Liver (tissue), 9 donors: Measurements from ENCODE around the gene RASSF7. TPM values are rescaled to one million over a fixed set of nuclear protein-coding genes. Genes with fewer than 3 reads are reported as not detected.

Source experiments
- DNase-seq: peaks from one replicate; pipeline ENCODE4 v3.0.0-alpha.2; 2017; ENCODE audit warnings: low spot score
- H3K27ac ChIP-seq, 2 donors: one replicate each; pipeline ENCODE4 v1.7.0; 2013; ENCODE audit warnings: inconsistent platforms in 2 of 2, low read length in 2 of 2, control low read depth in 1 of 2, low read depth in 1 of 2, mild to moderate bottlenecking in 1 of 2
- H3K27me3 ChIP-seq, 4 donors: one replicate each; pipeline versions ENCODE4 v1.6.1 to v1.7.0; 2013; ENCODE audit warnings: low read length in 3 of 4, inconsistent platforms in 1 of 4, mild to moderate bottlenecking in 1 of 4, moderate library complexity in 1 of 4; ENCODE audit not compliant: control insufficient read depth in 4 of 4, insufficient read depth in 4 of 4
- H3K36me3 ChIP-seq, 4 donors: one replicate each; pipeline versions ENCODE4 v1.6.1 to v1.7.0; 2013; ENCODE audit warnings: low read length in 3 of 4, mild to moderate bottlenecking in 3 of 4, low read depth in 1 of 4, moderate library complexity in 1 of 4; ENCODE audit not compliant: control insufficient read depth in 4 of 4, insufficient read depth in 3 of 4
- H3K4me1 ChIP-seq, 4 donors: one replicate each; pipeline versions ENCODE4 v1.6.1 to v1.7.0; 2013; ENCODE audit warnings: low read length in 3 of 4, mild to moderate bottlenecking in 3 of 4, moderate library complexity in 1 of 4; ENCODE audit not compliant: control insufficient read depth in 4 of 4, insufficient read depth in 4 of 4
- H3K4me3 ChIP-seq, 3 donors: one replicate each; pipeline versions ENCODE4 v1.6.1 to v1.7.0; 2013; ENCODE audit warnings: low read length in 3 of 3, control low read depth in 1 of 3, low read depth in 1 of 3, mild to moderate bottlenecking in 1 of 3
- H3K9ac ChIP-seq, 2 donors: one replicate each; pipeline ENCODE4 v1.7.0; 2013; ENCODE audit warnings: low read length in 2 of 2, mild to moderate bottlenecking in 2 of 2, moderate library complexity in 2 of 2, control low read depth in 1 of 2, low read depth in 1 of 2
- H3K9me3 ChIP-seq, 4 donors: one replicate each; pipeline versions ENCODE4 v1.6.1 to v1.7.0; 2013; ENCODE audit warnings: low read length in 3 of 4; ENCODE audit not compliant: control insufficient read depth in 4 of 4
- EGR1 ChIP-seq, 2 donors: IDR thresholded peaks; 2 replicates each; pipeline ENCODE4 v1.6.1; 2016 to 2018; ENCODE audit warnings: antibody characterized with exemption in 2 of 2, low read depth in 2 of 2
- FOXA1 ChIP-seq: IDR thresholded peaks from 2 replicates; pipeline ENCODE4 v1.6.1; 2016; ENCODE audit warnings: antibody characterized with exemption
- HNF4A ChIP-seq, 2 donors: conservative IDR thresholded peaks; 2 replicates each; pipeline ENCODE4 v1.6.1; 2016; ENCODE audit warnings: antibody characterized with exemption in 2 of 2, mild to moderate bottlenecking in 2 of 2
- SP1 ChIP-seq: IDR thresholded peaks from 2 replicates; pipeline ENCODE4 v1.6.1; 2018; ENCODE audit warnings: antibody characterized with exemption, mild to moderate bottlenecking
- TAF1 ChIP-seq: conservative IDR thresholded peaks from 2 replicates; pipeline ENCODE4 v1.6.1; 2016; ENCODE audit warnings: antibody characterized with exemption, mild to moderate bottlenecking
- YY1 ChIP-seq: IDR thresholded peaks from 2 replicates; pipeline ENCODE4 v1.6.1; 2016; ENCODE audit warnings: antibody characterized with exemption, mild to moderate bottlenecking
- WGBS: extraction: QIAGEN DNeasy Blood & Tissue Kit; methylation state at CpG from one replicate; pipeline ENCODE4 v1.1.7; 2013; 5-methylcytosine and 5-hydroxymethylcytosine counted together
- polyA plus RNA-seq, 2 donors: library from polyadenylated mRNA; stranded (reverse) in 1 of 2; unstranded in 1 of 2; fragments of 200-250 nt in 1 of 2; fragments of >200 nt in 1 of 2; fragmentation: Nextera tagmentation in 1 of 2; extraction: Ambion mirVana in 1 of 2; gene quantifications; one replicate each; pipeline versions ENCODE4 v1.2.1 to v1.2.3, GENCODE V29; 2013 to 2015
- total RNA-seq, 2 donors: library from RNA; depleted of rRNA; stranded (reverse); fragments of >200 nt; gene quantifications; one replicate each; pipeline ENCODE4 v1.2.3, GENCODE V29; 2014
- TF ChIP-seq, protein P1 (sequence below): IDR thresholded peaks from 2 replicates; pipeline ENCODE4 v1.6.1; 2016; ENCODE audit warnings: antibody characterized with exemption
- donor health status: healthy.
- donor health status: healthy.
- donor health status: healthy.
- donor health status: healthy.
- donor health status: healthy.

RASSF7 gene
- total and polyA plus RNA-seq, 4 donors, result 11.5 to 50.4 (median 36.9) TPM

DNA sequence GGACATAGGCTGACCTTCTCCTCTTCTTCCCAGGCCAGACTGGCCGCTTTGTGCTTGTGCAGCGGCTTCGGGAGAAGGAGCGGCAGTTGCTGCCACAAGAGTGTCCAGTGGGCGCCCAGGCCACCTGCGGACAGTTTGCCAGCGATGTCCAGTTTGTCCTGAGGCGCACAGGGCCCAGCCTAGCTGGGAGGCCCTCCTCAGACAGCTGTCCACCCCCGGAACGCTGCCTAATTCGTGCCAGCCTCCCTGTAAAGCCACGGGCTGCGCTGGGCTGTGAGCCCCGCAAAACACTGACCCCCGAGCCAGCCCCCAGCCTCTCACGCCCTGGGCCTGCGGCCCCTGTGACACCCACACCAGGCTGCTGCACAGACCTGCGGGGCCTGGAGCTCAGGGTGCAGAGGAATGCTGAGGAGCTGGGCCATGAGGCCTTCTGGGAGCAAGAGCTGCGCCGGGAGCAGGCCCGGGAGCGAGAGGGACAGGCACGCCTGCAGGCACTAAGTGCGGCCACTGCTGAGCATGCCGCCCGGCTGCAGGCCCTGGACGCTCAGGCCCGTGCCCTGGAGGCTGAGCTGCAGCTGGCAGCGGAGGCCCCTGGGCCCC, 1.4 kb downstream of the RASSF7 start:
- H3K9ac ChIP-seq, result peak overlapping the region in 1 of 2 donors; percentile 51
- peak overlapping the region; percentile 49 to 93 for H3K27ac ChIP-seq
- peaks cover 19 to 31% (median 22%) of the 10 kb centered on the region in 4 donors for H3K4me1 ChIP-seq

DNA sequence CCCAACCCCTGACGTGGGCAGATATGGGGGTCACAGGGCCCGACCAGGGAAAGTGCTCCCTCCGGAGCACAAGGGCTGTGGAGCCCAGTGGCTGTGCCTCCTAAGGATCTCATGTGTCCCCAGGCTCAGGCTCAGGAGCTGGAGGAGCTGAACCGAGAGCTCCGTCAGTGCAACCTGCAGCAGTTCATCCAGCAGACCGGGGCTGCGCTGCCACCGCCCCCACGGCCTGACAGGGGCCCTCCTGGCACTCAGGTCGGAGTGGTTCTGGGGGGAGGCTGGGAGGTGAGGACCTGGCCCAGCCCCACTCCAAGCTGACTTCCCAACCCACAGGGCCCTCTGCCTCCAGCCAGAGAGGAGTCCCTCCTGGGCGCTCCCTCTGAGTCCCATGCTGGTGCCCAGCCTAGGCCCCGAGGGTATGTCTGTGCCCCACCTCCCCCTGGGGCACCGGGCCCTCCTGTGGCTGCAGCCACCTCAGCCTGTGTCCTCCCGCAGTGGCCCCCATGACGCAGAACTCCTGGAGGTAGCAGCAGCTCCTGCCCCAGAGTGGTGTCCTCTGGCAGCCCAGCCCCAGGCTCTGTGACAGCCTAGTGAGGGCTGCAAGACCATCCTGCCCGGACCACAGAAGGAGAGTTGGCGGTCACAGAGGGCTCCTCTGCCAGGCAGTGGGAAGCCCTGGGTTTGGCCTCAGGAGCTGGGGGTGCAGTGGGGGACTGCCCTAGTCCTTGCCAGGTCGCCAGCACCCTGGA, 2.5 kb downstream of the RASSF7 start:
- WGBS, result 96% methylated on average over 18 of the region's 18 CpGs
- no peak for TF ChIP-seq YY1
- Histone ChIP-seq H3K9me3 (no peaks in the 10 kb centered on the region), H3K9ac (no peak overlapping the region), H3K27me3 (no peaks in the 10 kb centered on the region), H3K36me3 (peaks cover 0 to 8% (median 6%) of the 10 kb centered on the region in 4 donors), H3K4me1 (peaks cover 19 to 40% (median 28%) of the 10 kb centered on the region in 4 donors), H3K4me3 (no peak overlapping the region), H3K27ac (no peak overlapping the region)
- no peak for DNase-seq

More for the DNA sequence above, 1.4 kb downstream of the RASSF7 start:
- 95% methylated on average over 29 of the region's 29 CpGs for WGBS
- Histone ChIP-seq H3K9me3 (no peaks in the 10 kb centered on the region), H3K4me3 (peak overlapping the region; percentile 7 to 95 (median 60)), H3K36me3 (peaks cover 0 to 8% (median 6%) of the 10 kb centered on the region in 4 donors), H3K27me3 (no peaks in the 10 kb centered on the region)
- TF ChIP-seq SP1, result no peak
- TF ChIP-seq, protein P1, sequence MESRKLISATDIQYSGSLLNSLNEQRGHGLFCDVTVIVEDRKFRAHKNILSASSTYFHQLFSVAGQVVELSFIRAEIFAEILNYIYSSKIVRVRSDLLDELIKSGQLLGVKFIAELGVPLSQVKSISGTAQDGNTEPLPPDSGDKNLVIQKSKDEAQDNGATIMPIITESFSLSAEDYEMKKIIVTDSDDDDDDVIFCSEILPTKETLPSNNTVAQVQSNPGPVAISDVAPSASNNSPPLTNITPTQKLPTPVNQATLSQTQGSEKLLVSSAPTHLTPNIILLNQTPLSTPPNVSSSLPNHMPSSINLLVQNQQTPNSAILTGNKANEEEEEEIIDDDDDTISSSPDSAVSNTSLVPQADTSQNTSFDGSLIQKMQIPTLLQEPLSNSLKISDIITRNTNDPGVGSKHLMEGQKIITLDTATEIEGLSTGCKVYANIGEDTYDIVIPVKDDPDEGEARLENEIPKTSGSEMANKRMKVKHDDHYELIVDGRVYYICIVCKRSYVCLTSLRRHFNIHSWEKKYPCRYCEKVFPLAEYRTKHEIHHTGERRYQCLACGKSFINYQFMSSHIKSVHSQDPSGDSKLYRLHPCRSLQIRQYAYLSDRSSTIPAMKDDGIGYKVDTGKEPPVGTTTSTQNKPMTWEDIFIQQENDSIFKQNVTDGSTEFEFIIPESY, result no peak
- TF ChIP-seq FOXA1, result no peak
- TF ChIP-seq HNF4A (conservative IDR thresholded peaks at IDR 0.05), result no peak
- TF ChIP-seq EGR1 (IDR thresholded peaks at IDR 0.05; ENCODE audit: low read depth in 2 of 2), result no peak
- DNase-seq, result no peak

DNA sequence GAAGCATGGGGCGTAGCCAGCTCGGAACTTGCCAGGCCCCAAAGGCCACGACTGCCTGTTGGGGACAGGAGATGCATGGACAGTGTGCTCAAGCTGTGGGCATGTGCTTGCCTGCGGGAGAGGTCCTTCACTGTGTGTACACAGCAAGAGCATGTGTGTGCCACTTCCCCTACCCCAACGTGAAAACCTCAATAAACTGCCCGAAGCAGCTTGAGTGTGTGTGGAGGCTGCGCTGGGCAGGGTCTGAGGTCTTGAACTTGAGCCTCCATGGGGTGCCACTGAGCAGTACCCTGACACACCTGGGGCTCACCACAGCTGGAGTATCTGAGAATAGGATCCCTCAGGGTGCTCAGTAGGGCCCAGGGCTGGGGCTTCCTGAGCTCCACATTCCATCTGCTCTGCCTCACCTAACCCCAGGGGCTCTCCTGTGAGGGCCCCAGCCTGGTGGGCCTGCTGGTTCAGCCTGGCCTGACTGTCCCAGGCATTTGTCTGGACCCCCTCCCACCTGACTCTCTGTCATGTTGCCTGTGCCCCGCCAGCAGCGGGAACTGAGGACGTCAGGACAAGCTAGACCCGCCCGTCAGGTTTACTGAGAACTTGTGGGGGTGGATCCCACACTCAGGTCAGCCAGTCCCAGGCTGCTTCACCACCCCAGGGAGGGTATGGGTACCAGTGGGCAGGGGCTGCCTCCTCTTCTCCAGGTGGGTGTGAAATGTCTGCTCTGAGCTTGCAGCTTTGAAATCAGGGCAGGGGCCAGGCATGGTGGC, 3.2 kb downstream of the RASSF7 start:
- Histone ChIP-seq H3K36me3 (peaks cover 0 to 8% (median 6%) of the 10 kb centered on the region in 4 donors), H3K4me3 (no peak overlapping the region), H3K27me3 (no peaks in the 10 kb centered on the region), H3K9me3 (no peaks in the 10 kb centered on the region), H3K27ac (no peak overlapping the region), H3K4me1 (peaks cover 19 to 43% (median 29%) of the 10 kb centered on the region in 4 donors), H3K9ac (no peak overlapping the region)
- WGBS, result 87% methylated on average over 12 of the region's 12 CpGs
- DNase-seq, result no peak
- TF ChIP-seq EGR1 (IDR thresholded peaks at IDR 0.05; ENCODE audit: low read depth in 2 of 2) (no peak), TAF1 (no peak), SP1 (no peak), FOXA1 (no peak)
- TF ChIP-seq, protein P1, result no peak
